NCI-H1092 (cell line): ENCODE measurements around the gene NDST1.

Experiments used
- DNase-seq: peaks from one replicate; lab custom pipeline; 2025; lab: John Stamatoyannopoulos, UW

The NDST1 gene

GRCh38 chr5:150523472-150524350 lies 15.8 kb downstream of the NDST1 start:
- DNase-seq: no peak

GRCh38 chr5:150525163-150525562 lies 17.2 kb downstream of the NDST1 start:
- no peak for DNase-seq

GRCh38 chr5:150525781-150526180 lies 17.9 kb downstream of the NDST1 start:
- DNase-seq: no peak

- no peak for DNase-seq
These were observed 19.1 kb downstream of the NDST1 start for GRCh38 chr5:150527038-150527437.

- no peak for DNase-seq
These were observed 19.9 kb downstream of the NDST1 start for GRCh38 chr5:150527808-150528207.

GRCh38 chr5:150528924-150529546 lies 21.1 kb downstream of the NDST1 start:
- no peak for DNase-seq

- no peak for DNase-seq
These were observed 21.6 kb downstream of the NDST1 start for GRCh38 chr5:150529555-150529954.

GRCh38 chr5:150530423-150530822 lies 22.5 kb downstream of the NDST1 start:
- no peak for DNase-seq

- no peak for DNase-seq
These were observed 23.1 kb downstream of the NDST1 start for GRCh38 chr5:150530951-150531588.

- no peak for DNase-seq
These were observed 23.8 kb downstream of the NDST1 start for GRCh38 chr5:150531686-150532085.

- no peak for DNase-seq
These were observed 24.2 kb downstream of the NDST1 start for GRCh38 chr5:150532151-150532550.

GRCh38 chr5:150532996-150533395 lies 25.1 kb downstream of the NDST1 start:
- no peak for DNase-seq

- DNase-seq: no peak
These were observed 26.9 kb downstream of the NDST1 start for GRCh38 chr5:150534811-150535210.

- no peak for DNase-seq
These were observed 27.7 kb downstream of the NDST1 start for GRCh38 chr5:150535611-150536010.

- DNase-seq: no peak
These were observed 30.3 kb downstream of the NDST1 start for GRCh38 chr5:150538007-150538917.

GRCh38 chr5:150539206-150539605 lies 31.3 kb downstream of the NDST1 start:
- DNase-seq: no peak

GRCh38 chr5:150540042-150540441 lies 32.1 kb downstream of the NDST1 start:
- DNase-seq: no peak

- DNase-seq: no peak
These were observed 32.9 kb downstream of the NDST1 start for GRCh38 chr5:150540615-150541396.

GRCh38 chr5:150541397-150541675 lies 33.4 kb downstream of the NDST1 start:
- DNase-seq: no peak

GRCh38 chr5:150541895-150542294 lies 34.0 kb downstream of the NDST1 start:
- no peak for DNase-seq

- DNase-seq: no peak
These were observed 35.1 kb downstream of the NDST1 start for GRCh38 chr5:150542933-150543445.
